ENCODE data around the gene PDK3.
A peak's percentile ranks its signal among the peaks of the same experiment; 100 is the strongest.

The PDK3 gene

DNA sequence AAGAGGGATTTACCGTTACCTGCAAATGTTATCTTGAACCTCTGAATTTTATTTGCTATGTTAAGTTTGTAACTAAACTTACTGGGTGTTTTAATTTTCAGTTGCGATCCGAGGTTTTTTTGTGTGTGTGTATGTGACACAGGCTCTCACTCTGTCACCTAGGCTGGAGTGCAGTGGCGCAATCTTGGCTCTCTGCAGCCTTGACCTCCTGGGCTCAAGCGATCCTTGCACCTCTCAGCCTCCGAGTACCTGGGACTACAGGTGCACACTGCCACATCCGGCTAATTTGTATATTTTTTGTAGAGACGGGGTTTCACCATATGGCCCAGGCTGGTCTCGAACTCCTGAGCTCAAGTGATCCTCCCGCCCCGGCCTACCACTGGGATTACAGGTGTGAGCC, 18.5 kb downstream of the PDK3 start:
- no peak for DNase-seq

GRCh38 chrX:24485323-24485722, 20.2 kb downstream of the PDK3 start:
- peak; percentile 5 for DNase-seq

DNA sequence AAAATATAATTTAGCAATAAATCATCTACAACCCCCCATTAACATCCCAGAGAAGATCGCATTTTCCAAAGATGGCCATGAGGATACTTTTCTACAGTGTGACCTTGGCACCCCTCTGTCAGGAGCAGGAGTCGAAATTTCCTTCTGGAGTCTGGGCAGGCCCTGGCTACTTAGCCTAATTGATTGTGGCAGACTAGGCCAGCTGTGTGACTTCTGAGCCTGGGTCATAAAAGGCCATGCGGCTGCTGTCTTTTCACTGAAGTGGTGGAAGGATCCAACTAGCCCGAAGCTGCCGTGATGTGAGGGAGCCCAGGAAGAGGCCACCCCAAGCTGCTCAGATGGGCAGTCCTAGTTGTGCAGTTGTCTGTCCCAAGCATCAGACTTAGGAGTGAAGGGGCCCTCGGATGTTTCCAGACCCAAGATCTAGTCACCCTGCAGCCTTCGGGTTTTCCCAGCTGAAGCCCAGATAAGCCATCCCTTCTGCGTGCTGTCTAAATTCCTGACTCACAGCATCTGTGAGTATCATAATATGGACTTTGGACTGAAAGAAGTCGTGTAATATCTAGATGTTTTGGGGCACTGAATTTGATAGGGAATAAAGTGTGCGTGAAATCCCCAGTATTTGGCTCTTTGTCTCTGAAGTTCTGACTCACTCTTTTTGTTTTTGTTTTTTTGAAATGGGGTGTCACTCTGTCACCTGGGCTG, 21.0 kb downstream of the PDK3 start:
- DNase-seq, result peak; percentile 59

DNA sequence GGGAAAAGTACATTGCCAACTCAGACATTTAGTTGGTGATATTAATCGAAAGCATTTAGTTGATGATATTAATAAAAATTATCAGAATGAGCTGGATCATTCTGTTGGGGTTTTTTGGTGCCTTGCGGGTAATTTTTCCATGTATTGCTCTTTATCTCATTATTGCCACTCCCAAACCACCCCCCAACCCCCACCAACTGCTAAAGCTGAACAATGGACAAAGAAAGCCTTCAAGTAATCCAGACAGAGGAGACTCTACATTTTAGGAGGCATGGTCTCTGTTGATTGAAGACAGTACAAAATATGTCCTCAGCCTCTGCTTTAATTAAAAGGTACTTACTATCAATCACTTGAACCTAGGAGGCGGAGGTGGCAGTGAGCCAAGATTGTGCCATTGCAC, 22.5 kb downstream of the PDK3 start:
- peak; percentile 33 for DNase-seq

GRCh38 chrX:24491741-24492140, 26.7 kb downstream of the PDK3 start:
- DNase-seq, result no peak

DNA sequence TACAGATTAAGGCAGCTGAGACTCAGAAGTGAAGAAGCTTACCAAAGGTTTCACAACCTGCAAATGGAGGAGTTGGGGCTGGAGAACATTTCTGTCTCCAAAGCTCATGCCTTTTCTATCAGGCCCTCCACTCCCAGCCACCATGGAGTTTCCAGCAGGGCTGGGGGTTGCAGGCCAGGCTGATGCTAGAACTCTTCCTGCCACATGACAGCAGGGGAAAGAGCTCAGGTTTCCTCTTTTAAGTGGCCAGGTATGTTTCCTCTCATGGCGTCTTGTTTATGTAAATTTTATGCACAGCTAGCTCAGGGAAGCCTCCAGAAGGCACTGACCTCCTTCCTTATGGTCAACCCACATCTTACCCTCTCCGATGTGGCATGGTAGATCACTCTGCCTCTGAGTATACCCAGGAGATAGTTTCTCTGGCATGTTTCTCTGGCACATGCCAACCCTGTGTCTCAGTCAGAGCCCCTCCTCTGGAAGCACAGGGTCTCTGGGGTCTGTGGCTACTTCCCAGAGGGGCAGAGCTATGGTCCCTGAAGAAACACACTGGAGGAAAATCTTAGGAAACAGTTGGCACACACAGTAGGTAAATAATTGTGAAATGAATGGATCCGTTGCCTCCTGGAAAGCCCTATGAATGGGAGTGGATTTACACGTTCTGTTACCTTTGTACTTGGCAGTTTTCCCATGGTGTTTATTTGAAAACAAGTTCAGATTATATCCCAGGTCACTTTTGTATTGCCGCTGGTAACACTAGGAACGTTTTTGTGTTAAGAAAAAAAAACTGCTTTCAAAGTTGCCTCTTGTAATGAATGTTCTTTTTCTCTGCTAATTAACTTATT, 28.9 kb downstream of the PDK3 start:
- DNase-seq, result no peak

- peak; percentile 91 for DNase-seq
These were observed 29.6 kb downstream of the PDK3 start for GRCh38 chrX:24494647-24495075.

DNA sequence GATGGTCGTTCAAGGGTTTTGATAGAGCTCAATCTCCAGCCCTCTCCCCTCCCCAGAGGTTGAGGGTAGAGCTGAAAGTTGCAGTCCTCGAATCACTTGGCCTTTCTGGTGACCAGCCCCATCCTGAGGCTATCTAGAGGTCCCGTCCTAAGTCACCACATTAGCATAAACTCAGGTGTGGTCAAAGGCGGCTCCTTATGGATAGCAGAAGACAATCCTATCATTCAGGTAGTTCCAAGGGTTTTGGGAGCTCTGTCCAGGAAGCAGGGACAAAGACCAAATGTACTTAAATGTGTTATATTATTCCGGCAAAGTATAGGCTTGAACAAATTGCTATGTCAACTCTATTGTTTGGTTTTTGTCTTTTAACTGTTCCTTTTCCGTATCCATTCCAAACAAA, 30.6 kb downstream of the PDK3 start:
- DNase-seq, result no peak

DNA sequence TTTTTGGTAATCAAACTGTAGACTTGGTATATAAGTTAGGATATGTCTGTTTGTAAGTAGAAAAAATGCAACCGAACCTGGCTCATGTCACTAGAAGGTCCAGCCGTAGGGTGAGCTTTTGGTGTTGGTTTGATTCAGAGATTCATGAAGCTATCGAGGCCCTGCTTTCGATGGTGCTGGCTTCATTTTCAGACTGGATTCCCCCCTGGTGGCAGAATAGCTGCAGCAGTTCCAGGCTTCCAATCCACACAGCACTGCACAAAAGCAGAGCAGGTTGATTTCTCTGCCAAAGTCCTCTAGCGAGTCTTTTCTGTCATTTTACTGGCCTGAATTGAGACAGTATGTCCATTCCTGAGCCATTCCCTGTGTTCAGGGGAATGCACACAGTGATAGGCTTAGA, 33.1 kb downstream of the PDK3 start:
- DNase-seq, result peak; percentile 19

GRCh38 chrX:24498975-24499374, 33.9 kb downstream of the PDK3 start:
- peak; percentile 36 for DNase-seq

- no peak for DNase-seq
These were observed 41.0 kb downstream of the PDK3 start for GRCh38 chrX:24506082-24506481.

- no peak for DNase-seq
These were observed 43.3 kb downstream of the PDK3 start for GRCh38 chrX:24508375-24508774.

DNA sequence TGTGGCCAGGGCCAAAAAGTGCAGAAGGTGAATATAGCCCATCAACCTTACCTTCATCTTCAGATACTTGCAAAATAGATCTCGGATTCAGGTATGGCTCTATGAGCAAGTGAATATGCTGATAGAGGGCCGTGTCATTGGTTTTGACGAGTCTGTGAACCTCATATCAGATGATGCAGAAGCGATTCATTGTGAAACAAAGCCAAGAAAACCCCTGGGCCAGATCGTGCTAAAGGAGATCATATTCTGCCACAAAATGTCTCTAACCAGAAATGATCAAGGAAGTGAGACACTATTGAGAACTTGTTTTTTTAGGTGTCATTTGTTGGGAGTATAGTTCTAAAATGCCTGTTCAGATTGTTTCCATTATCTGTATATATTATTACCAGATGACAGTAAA, 48.3 kb downstream of the PDK3 start:
- DNase-seq, result no peak

GRCh38 chrX:24515447-24515846, 50.4 kb downstream of the PDK3 start:
- peak; percentile 44 for DNase-seq

DNA sequence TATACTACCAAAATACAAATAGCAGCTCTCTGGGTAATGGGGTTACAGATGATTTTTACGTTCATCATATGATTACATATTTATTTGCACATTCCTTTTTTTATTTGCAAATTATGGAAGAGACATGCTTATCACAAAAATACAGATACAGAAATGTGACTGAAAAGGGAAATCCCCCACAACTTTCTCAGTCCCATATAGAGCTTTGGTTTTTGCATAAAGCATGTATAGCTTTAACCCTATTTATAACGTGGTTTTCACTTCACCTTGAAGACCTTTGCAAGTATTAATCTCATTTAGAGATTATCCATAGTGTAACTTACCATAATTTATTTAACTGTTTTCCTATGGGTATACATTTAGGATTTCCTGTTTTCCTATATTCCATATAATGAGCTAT, 55.4 kb downstream of the PDK3 start:
- DNase-seq, result no peak

GRCh38 chrX:24525455-24525854, 60.4 kb downstream of the PDK3 start:
- DNase-seq, result no peak

DNA sequence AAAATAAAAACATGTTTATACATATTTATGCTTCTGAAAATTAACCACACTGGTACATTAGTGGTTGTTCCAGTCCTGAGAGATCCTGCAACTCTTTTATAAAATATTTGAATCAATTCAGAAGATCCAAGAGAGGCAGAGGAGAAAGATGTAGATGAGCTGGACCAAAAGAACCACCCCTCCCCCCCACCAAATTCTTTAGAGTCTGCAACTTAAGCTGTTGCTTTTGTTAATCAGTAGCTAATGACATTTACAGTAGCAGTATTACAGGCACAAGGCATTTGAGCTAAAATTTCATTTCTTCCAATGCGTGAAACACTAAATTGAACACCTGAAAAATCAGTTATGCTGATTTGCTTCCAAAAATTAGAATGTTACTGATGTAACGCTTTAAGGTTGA, 61.5 kb downstream of the PDK3 start:
- DNase-seq, result peak; percentile 60

DNA sequence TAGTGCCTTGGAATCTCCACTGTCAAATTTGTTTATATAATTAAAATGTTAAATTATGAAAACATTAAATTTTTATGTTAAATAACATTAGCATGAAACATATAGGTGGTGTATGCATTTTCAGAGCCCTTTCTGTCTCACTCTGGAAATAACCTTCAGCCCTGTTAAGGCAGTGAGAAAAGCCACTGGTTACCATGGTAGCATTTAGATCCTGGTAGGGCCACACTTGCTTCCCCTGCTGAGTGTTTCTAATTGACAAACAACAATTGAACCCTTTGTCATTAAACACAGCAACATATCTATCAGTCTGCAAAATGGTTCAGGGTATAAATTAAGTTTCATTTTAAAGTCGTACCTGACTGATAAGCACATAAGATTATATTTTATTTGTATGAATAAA, 63.5 kb downstream of the PDK3 start:
- DNase-seq, result no peak

- no peak for DNase-seq
These were observed 71.5 kb downstream of the PDK3 start for GRCh38 chrX:24536551-24536950.

DNA sequence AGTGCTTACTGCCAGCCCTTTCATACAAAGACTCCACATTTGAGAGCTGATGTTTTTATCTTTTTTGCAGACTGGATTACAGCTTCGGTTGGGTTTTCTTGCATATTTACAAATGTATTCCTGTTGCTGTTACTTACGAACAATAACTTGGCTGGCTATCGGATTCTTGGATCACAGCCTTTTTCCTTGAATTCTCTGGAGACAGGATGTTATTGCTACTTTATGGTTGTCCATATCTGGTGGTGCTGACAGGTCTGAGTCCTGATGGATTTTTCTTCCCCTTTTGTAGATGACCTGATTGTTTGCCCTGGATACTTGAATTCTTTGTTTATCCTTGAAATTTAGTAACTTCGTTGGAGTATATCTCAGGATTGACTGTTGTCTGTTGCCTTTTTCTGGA, 77.7 kb downstream of the PDK3 start:
- no peak for DNase-seq

- no peak for DNase-seq
These were observed 82.9 kb downstream of the PDK3 start for GRCh38 chrX:24547961-24548360.

DNA sequence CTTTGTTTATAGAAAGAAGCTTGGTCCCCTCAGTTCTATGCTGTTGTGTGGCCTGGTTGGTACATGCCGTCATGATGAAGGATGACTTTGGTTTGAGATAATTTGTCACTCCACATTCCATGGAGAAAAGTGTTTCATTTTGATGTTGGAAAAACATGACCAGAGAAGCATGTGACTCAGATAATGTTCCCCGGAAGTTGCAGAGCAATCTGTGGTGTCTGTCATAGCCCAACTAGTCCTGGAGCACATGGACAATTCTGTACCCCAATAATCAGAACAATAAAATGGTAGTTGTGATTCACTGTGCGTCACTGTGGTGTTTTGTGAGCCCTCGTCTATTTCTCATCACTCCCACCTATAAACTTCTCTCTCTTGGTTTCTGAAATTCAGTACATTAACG, 85.1 kb downstream of the PDK3 start:
- DNase-seq, result no peak

GRCh38 chrX:24553011-24553410, 87.9 kb downstream of the PDK3 start:
- DNase-seq, result no peak

DNA sequence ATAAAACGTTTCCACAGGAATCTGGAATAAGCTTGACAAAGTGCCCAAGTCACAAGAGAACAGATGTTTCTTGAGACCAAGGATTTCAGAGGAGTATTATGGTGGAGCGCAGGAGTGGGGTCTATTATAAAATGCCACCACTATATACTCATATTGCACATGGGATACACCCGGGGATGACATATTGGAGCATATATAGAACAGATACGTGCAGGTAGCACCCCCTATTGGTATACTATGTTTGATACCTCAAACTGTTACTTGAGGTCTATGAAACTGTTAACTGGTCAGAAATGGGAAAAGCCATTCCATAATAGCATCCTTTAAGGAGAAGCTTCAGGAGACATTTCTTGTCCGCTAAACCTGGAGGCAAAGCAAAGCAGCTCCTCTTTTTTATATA, 96.0 kb downstream of the PDK3 start:
- DNase-seq, result peak; percentile 38

Measured in NCI-H82 (cell line).